Kidney tubule cell (primary cell): ENCODE data around the gene CLDN18.
A peak's percentile ranks its signal among the peaks of the same experiment; 100 is the strongest.

Source experiments
- DNase-seq: peaks from one replicate; pipeline ENCODE4 v3.0.0-alpha.2; 2018; ENCODE audit warnings: low spot score

CLDN18 gene

DNA sequence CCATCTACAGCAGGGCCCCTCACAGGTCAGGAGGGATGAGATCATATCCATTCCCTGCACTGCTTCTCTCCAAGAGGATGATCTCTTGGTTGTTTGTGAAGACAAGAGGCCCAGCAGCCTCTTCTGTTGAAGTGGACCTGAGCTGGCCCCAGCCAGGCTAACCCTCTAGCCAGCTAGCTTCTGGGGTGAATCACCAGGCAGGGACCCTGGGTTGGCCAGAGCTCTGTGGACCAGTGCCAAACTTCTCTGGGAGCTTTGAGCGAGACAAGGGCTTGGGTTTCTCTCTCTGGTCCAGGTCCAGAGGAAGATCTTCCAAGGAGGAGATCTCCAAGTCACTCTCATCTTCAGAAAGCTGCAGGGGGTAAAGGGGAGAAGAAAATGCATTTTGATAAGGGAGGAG, 52.7 kb downstream of the CLDN18 start:
- peak; percentile 16 for DNase-seq

DNA sequence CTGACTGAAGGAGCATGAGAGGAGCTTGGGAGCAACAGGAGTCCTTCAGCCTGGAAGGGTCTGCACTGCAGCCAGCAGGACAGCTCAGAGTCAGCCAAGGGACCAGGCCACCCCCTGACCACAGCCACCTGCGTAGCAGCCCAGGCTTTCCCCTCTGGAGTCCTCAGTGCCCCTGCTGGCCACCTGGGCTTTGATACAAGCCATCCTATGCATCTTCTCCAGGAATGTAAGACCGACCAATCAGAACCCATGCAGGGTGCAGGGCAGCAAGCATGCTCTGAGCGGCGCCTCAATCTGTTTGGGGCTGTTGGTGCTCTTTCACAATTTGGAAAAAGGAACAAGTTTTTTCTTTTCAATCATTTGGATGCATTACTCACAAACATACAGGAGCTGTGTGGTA, 53.5 kb downstream of the CLDN18 start:
- DNase-seq, result no peak

DNA sequence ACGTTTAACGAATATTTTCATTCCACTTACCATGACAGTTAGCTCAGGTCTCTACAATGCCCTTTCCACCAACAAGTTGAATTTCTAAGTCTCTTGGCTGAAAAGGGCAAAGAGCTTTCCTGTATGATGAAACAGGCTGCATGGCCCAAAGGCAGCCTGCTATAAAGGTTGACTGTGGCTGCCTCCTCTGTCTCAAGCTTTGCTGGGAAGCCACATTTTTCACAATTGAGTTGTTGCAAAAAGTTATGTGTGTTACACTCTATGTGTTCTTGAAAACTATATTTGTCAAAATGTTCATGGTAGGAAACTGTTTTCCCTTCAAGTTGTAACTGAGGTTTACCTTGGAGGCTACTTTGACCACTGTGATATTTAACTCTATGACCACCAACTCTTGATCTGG, 56.0 kb downstream of the CLDN18 start:
- DNase-seq, result no peak

DNA sequence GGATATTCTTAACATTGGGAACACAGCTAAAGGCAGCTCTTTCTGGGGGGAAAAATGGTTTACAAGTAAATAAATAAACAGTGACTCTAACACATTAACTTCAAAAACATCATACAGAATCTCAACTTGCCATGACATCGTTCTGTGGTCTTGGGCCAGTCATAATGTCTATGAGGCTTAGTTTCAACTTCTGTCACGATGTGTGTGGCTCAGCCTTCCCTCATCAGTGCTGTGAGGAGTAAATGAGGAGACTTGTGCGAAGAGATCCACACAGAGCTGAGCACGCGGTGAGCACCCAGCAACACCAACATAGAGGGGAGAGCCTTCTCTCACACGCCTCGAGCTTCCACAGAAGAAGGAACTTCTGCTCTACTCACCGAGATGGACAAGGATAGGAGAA, 56.4 kb downstream of the CLDN18 start:
- no peak for DNase-seq

DNA sequence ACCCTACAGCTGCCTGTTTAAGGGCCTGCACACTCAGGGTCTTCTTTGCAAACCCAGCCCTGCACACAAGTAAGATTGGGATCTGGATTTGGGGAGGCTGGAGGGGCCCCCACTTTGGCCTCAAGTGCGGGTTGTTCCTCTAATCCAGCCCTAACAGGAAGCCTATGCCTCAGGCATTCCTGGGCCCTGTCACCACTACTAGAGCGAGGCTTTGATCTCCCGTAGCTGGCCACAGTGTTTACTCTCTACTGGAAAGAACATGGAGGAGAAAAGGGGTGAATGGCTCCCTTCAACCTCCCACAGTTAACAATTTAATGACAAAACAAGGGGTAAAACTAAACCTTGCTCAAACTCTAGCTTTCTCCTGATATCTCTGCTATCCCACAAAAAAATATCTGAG, 57.0 kb downstream of the CLDN18 start:
- DNase-seq, result no peak

DNA sequence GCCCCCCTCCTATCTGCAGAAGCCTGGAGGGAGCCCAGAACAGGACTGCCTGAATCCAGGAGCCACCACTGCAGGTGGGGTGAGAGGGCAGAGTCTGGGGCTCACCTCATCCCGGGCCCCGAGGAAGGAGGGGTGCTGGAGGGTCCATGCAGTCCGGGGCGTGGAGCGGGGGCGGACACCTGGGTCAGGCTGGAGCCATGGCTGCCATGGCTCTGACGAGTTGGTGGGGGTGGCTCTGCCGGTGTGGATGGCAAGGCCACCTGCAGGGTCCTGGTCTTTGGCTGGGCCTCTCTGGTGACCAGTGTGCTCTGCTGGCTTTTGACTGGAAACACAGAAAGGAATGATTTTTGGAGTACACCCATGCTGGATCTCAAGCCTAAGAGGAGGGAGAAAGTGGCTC, 58.1 kb downstream of the CLDN18 start:
- no peak for DNase-seq

DNA sequence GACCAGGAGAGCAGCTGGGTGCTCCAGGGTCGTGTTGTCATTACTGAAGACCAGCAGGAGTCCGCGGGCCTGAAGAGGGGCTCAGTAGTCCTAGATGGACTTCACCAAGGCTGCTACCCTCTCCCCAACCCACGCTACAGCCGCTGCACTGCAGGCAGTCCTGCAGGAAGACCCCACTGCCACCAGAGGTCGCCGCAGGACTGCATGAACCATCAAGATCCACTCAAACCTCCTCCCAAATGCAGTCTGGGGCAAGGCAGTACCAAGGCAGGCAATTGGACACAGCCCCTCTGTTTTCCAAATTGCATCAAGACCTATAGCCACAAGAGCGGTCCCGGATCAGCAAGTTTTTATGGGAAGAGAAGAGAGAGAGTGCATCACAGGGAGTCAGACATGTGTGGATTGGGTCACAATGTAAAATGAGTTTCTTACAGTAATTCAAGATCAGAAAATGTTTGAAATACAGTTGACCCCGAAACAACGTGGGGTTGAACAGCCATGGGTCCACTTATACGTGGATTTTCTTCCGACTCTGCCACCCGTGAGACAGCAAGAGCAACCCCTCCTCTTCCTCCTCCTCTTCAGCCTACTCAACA, 58.7 kb downstream of the CLDN18 start:
- DNase-seq, result peak; percentile 74

DNA sequence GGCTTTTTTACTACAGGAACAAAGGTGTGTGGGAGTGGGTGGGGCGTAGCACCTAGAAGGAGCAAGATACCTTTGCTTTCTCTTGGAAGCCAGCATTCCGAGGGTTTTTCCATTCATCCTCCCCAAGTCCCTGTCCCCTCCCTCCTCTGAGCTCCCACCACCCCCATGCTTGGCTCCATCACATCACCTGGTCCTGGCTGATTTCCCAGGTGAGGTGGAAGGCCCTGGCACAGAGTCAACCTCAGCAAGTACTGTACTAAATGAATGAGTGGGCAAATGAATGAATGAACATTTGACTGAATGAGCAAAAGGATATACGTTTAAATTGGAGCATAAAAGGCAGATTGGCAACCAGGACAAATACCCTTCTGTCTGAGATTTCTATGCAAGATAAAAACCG, 60.0 kb downstream of the CLDN18 start:
- no peak for DNase-seq

DNA sequence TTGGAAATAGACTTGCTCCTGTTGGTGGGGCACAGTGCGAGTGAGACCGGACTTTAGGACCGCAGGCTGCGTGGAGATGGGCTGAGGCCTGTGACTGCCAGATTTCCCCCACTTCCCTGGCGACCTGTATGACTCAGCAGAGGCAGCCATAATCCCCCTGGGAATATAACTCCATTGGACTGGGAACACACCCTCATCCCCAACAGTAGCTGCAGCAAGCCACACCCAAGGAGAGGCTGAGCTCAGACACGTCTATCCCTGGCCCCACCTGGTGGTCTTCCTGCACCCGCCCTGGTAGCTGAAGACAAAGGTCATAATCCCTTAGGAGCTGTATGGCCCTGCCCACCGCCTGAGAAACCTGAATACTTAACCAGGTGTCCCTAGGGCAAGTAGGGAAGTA, 62.8 kb downstream of the CLDN18 start:
- no peak for DNase-seq

DNA sequence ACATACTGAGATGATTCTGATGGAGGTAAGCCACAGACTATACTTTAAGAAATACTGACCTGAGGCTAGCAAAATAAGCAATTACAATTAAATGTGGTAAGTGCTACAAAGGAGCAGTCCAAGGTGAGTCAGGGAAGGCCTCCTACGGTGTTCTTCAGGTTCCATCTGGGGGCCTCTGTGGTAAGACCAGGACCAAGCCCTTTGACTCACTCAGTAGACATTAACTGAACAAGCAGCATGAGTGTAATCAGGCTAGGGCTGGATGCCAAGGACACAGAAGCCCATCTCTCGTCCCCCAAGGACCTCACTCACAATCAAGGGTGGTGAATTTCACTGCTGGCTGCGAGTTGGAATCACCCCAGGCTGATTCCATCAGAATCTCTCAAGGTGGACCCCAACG, 68.1 kb downstream of the CLDN18 start:
- peak; percentile 92 for DNase-seq

DNA sequence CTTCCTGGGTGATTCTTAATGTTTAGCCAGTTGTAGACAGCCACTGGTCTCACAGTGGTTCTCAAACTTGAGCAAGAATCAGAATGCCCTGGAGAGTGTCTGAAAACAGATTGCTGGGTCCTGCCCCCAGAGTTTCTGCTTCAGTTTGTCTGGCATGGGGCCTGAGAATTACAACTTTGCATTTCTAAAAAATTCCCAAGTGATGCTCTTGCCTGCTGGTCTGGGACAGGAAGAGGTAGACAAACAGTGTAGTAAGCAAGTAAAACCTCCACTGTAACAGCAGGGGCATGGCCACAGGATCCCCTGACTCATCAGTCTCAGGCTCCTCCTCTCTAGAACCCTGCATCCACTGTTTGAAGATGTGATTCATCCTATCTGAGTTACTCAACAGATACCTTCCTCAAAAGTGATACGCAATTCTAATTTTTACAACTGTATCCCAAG, 69.0 kb downstream of the CLDN18 start:
- DNase-seq, result peak; percentile 95

DNA sequence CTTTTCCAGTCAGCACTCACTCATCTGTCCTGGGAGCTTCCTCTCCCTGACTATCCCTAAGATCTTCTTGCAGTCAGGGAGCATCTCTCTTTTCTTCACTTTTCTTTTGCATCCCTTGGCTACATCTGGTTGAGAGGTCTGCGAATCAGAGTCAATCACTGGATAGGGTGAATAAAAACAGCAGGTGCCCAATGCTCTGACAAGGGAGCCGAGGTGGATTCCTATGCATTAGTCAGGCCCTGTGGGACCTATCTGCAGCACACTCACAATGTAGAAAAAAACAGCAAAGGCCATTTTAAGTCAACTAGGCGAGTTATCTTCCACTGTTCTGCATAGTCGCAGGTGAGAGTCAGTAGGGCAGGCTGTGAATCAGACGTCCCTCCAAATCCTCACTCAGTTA, 69.9 kb downstream of the CLDN18 start:
- DNase-seq, result peak; percentile 16

DNA sequence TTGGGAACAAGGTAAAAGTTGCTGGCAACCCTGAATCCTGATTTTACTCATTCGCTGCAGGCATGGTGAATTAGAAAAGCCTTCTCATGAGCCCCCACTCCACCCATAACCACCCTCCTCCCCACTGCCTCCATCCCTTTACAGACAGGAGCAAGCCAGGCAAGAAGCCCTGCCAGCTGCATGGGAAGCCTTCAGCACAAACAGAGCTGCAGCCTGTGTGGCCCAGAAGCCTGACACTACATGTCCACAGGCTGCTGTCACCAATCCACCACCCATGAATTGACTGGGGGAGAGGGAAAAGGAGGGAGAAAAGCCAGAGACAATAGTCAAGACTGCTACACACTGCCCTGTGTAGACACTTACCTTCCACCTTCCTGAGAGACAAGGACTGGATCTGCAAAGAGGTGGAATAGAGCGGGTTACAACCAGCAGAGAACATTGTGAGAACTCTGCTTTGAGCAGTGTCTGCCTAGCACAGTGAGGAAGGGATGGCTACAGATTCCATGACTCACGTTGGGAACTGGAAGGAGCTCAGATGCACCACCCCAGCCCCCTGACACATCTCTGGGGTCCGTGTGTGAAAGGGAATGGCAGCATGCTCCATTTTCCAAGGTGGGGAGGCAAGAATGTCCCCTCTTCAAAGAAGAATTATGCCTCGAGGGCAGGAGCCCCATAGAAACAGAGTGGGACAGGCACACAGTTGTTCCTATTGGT, 71.6 kb downstream of the CLDN18 start:
- DNase-seq, result no peak

DNA sequence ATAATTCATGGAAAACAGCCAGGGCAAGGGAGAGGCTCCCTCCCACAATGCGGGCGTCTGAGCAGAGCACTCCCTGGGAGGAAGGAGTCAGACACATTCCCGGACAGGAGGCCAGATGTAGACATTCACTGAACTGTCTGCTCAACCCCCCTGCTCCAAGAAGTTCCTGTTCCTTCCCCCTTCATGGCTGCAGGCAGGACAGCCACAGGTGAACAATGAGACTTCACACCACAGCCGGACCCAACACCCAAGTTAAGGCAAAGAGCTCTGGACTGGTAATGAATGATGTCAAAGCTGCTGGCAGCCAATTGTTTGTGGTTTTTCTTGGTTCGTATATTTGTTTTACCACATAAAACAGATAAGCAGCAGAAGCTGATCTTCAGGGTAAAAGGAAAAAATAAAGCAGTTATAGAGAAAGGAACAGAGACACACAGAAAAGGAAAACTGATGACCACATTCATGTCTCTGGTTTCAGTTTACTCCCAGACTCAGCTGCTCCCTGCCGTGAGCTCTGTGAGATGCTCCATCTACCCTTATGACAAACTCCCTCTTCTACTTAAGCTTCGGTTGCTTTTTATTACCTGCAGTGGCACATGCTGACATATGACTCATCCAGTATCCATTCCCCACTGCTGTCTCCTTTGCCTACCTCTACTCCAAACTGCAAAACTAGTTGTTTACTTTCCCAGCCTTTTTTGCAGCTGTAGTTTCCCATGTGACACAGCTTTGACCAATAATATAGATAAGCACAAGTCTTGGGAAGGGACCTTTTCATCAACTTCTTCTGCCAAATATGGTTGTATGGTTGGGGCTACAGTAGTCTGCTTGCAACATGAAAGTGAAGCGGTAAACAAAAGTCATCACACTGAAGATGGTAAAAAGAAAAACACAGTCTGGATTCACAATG, 72.4 kb downstream of the CLDN18 start:
- peak; percentile 87 for DNase-seq

DNA sequence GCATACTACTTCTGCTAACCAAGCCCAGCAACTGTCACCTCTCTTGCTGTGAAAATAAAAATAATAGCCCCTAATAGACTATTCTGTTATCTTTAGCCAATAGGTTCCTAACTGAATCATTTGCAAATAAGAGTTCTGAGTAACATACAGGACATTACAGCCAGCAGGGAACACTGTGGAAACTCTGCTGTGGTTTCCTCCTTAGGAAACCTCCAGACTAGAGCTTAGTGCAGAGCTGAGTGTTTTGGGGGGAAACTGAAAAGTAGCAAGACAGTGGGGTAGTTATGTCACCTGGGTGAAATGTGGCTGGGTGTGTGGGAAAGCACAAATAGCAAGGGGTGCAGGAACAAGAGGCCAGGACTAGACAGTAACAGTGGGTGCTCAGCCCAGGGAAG, 73.0 kb downstream of the CLDN18 start:
- DNase-seq, result no peak
